Measurements from ENCODE around the gene CKS2. TPM values are rescaled to one million over a fixed set of nuclear protein-coding genes. Genes with fewer than 3 reads are reported as not detected.

CKS2 gene
- total RNA-seq, 1 experiment from 2014 or later: 574 TPM

- no peak for DNase-seq (ENCODE audit: low read depth)
Observed at GRCh38 chr9:89365532-89365912, 54.5 kb downstream of the CKS2 start.

Other genes with a start within 250 kb of the CKS2 start
- gene SHC3, start 132.4 kb upstream of the CKS2 start, total RNA-seq (2014; rRNA removed; shearing (Covaris generic)): 1.2 and 3.2 TPM in 2 replicates
- 21.5 and 22.1 TPM in 2 replicates for gene SECISBP2, start 7.3 kb downstream of the CKS2 start, total RNA-seq (2014; rRNA removed; shearing (Covaris generic))
- 14.2 and 14.3 TPM in 2 replicates for gene SEMA4D, start 186.9 kb downstream of the CKS2 start, total RNA-seq (2014; rRNA removed; shearing (Covaris generic))